Hepatocyte (in vitro differentiated cells): Measurements from ENCODE around the gene BZW1.

Experiments used
- EZH2phosphoT487 ChIP-seq: fragments of 200-600 bp; sonication (generic); IDR thresholded peaks from one replicate; pipeline ENCODE4 v1.6.1; 2018; ENCODE audit warnings: antibody characterized with exemption, mild to moderate bottlenecking, low read depth, moderate library complexity; ENCODE audit not compliant: unreplicated experiment, severe bottlenecking
- TF ChIP-seq, protein P1 (sequence below): fragments of 200-600 bp; sonication (generic); IDR thresholded peaks from 2 replicates; pipeline ENCODE4 v1.5.1; 2016; ENCODE audit warnings: antibody characterized with exemption, mild to moderate bottlenecking; ENCODE audit not compliant: poor library complexity

DNA sequence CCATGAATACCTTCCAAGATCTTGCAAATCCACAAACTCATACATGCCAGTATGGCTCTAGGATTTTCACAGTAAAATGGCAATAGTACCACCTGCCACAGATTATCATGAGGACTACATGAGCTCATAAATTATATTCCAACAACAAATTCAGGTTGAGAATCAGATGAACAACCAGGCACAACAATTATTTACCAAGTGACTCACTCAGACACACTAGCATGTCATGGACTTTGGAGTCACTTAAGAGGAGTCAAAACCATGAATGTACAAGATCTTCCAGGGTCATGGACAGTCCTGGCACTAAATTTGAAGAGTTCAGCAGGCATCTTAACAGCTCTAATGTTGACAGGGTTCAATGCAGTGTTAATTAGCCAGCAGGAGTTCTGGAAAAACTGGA lies 34.4 kb upstream of the BZW1 start:
- TF ChIP-seq EZH2phosphoT487, result no peak
- TF ChIP-seq, protein P1, sequence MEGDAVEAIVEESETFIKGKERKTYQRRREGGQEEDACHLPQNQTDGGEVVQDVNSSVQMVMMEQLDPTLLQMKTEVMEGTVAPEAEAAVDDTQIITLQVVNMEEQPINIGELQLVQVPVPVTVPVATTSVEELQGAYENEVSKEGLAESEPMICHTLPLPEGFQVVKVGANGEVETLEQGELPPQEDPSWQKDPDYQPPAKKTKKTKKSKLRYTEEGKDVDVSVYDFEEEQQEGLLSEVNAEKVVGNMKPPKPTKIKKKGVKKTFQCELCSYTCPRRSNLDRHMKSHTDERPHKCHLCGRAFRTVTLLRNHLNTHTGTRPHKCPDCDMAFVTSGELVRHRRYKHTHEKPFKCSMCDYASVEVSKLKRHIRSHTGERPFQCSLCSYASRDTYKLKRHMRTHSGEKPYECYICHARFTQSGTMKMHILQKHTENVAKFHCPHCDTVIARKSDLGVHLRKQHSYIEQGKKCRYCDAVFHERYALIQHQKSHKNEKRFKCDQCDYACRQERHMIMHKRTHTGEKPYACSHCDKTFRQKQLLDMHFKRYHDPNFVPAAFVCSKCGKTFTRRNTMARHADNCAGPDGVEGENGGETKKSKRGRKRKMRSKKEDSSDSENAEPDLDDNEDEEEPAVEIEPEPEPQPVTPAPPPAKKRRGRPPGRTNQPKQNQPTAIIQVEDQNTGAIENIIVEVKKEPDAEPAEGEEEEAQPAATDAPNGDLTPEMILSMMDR, result no peak
